ENCODE data around the gene PSMC2.

PSMC2 gene

GRCh38 chr7:103347507-103348267, at the start of gene PSMC2:
TSS of gene PSMC2 (plus strand) at chr7:103347643. CDS start at chr7:103347712, 69 bp downstream.
- peak within 1 kb of the TSS; percentile 92 for H3K4me3 ChIP-seq (ENCODE audit: low read depth, low read length)

GRCh38 chr7:103297837-103298179, 49.6 kb upstream of the PSMC2 start:
- H3K4me3 ChIP-seq (ENCODE audit: low read depth, low read length), result peak overlapping the region; percentile 68

GRCh38 chr7:103299660-103300059, 47.8 kb upstream of the PSMC2 start:
- H3K4me3 ChIP-seq (ENCODE audit: low read depth, low read length), result no peak overlapping the region

- H3K4me3 ChIP-seq (ENCODE audit: low read depth, low read length), result no peak overlapping the region
These were observed 46.0 kb upstream of the PSMC2 start for GRCh38 chr7:103301441-103301840.

- no peak overlapping the region for H3K4me3 ChIP-seq (ENCODE audit: low read depth, low read length)
These were observed 39.8 kb upstream of the PSMC2 start for GRCh38 chr7:103307503-103308231.

GRCh38 chr7:103314852-103315251, 32.6 kb upstream of the PSMC2 start:
- H3K4me3 ChIP-seq (ENCODE audit: low read depth, low read length), result no peak overlapping the region

- H3K4me3 ChIP-seq (ENCODE audit: low read depth, low read length), result no peak overlapping the region
These were observed 31.0 kb upstream of the PSMC2 start for GRCh38 chr7:103316380-103316941.

GRCh38 chr7:103317009-103317408, 30.4 kb upstream of the PSMC2 start:
- H3K4me3 ChIP-seq (ENCODE audit: low read depth, low read length), result no peak overlapping the region

- no peak overlapping the region for H3K4me3 ChIP-seq (ENCODE audit: low read depth, low read length)
These were observed 21.7 kb upstream of the PSMC2 start for GRCh38 chr7:103325744-103326143.

- no peak overlapping the region for H3K4me3 ChIP-seq (ENCODE audit: low read depth, low read length)
These were observed 10.7 kb upstream of the PSMC2 start for GRCh38 chr7:103336761-103337160.

GRCh38 chr7:103338864-103339263, 8.6 kb upstream of the PSMC2 start:
- no peak overlapping the region for H3K4me3 ChIP-seq (ENCODE audit: low read depth, low read length)

GRCh38 chr7:103341466-103341865, 6.0 kb upstream of the PSMC2 start:
- no peak overlapping the region for H3K4me3 ChIP-seq (ENCODE audit: low read depth, low read length)

- peak overlapping the region; percentile 84 for H3K4me3 ChIP-seq (ENCODE audit: low read depth, low read length)
These were observed 4.1 kb upstream of the PSMC2 start for GRCh38 chr7:103343332-103343731.

GRCh38 chr7:103343758-103344452, 3.5 kb upstream of the PSMC2 start:
- H3K4me3 ChIP-seq (ENCODE audit: low read depth, low read length), result peak overlapping the region; percentile 84

- H3K4me3 ChIP-seq (ENCODE audit: low read depth, low read length), result peak within 1 kb of the TSS; percentile 84
These were observed 2.8 kb upstream of the PSMC2 start, which contains the start of gene DNAJC2 for GRCh38 chr7:103344453-103345149. TSS of gene DNAJC2 (minus strand) at chr7:103344767. CDS start at chr7:103344622, 145 bp downstream.

GRCh38 chr7:103346396-103346795, 1.0 kb upstream of the PSMC2 start:
- no peak overlapping the region for H3K4me3 ChIP-seq (ENCODE audit: low read depth, low read length)

- peak overlapping the region; percentile 92 for H3K4me3 ChIP-seq (ENCODE audit: low read depth, low read length)
These were observed 1.0 kb downstream of the PSMC2 start for GRCh38 chr7:103348452-103348851.

- peak overlapping the region; percentile 8 for H3K4me3 ChIP-seq (ENCODE audit: low read depth, low read length)
These were observed 1.5 kb downstream of the PSMC2 start for GRCh38 chr7:103348959-103349358.

- H3K4me3 ChIP-seq (ENCODE audit: low read depth, low read length), result no peak overlapping the region
These were observed 2.4 kb downstream of the PSMC2 start for GRCh38 chr7:103349805-103350204.

GRCh38 chr7:103369432-103369831, 22.0 kb downstream of the PSMC2 start:
- H3K4me3 ChIP-seq (ENCODE audit: low read depth, low read length), result no peak overlapping the region
